Uterus (tissue), 4 donors: ENCODE measurements around the gene SMTNL1. TPM values are rescaled to one million over a fixed set of nuclear protein-coding genes. Genes with fewer than 3 reads are reported as not detected.

Source experiments
- DNase-seq, 2 donors: peaks; one replicate each; pipeline ENCODE4 v3.0.0-alpha.2; 2019 to 2020
- H3K27ac ChIP-seq, 2 donors: fragments of 200-600 bp; sonication (generic); 1 replicate in 1 of 2; 2 replicates in 1 of 2; pipeline ENCODE4 v1.5.1; 2016 to 2018
- H3K27me3 ChIP-seq, 2 donors: fragments of 200-600 bp; sonication (generic); one replicate each; pipeline ENCODE4 v1.5.1; 2018 to 2019; ENCODE audit warnings: control low read depth in 1 of 2
- H3K36me3 ChIP-seq, 2 donors: fragments of 200-600 bp; sonication (generic); one replicate each; pipeline ENCODE4 v1.5.1; 2019; ENCODE audit warnings: control low read depth in 1 of 2
- H3K4me1 ChIP-seq, 2 donors: fragments of 200-600 bp; sonication (generic); one replicate each; pipeline ENCODE4 v1.5.1; 2018 to 2019; ENCODE audit warnings: control low read depth in 1 of 2
- H3K4me3 ChIP-seq, 2 donors: fragments of 200-600 bp; sonication (generic); 1 replicate in 1 of 2; 2 replicates in 1 of 2; pipeline ENCODE4 v1.5.1; 2018 to 2019; ENCODE audit warnings: mild to moderate bottlenecking in 1 of 2
- H3K9me3 ChIP-seq, 2 donors: fragments of 200-600 bp; sonication (generic); one replicate each; pipeline ENCODE4 v1.5.1; 2019; ENCODE audit warnings: control low read depth in 1 of 2
- CTCF ChIP-seq, 4 experiments: fragments of 200-600 bp in 2 of 4; fragments of 450-650 bp in 2 of 4; sonication (generic) in 2 of 4; IDR thresholded peaks; one replicate each; pipeline ENCODE4 v1.5.1; 2016 to 2019; ENCODE audit warnings: antibody characterized with exemption in 4 of 4, mild to moderate bottlenecking in 2 of 4, moderate library complexity in 1 of 4
- POLR2A ChIP-seq, 2 donors: fragments of 450-650 bp; IDR thresholded peaks; one replicate each; pipeline ENCODE4 v1.6.1; 2016; ENCODE audit warnings: antibody characterized with exemption in 2 of 2, mild to moderate bottlenecking in 1 of 2, moderate library complexity in 1 of 2
- intact Hi-C: fragments of 100-400 bp; cut with DNase I; formaldehyde crosslinking; loops from one replicate; pipeline ENCODE4 v1.15.1; 2023; ENCODE audit warnings: low total_unique reads
- total RNA-seq, 4 donors: library from RNA; depleted of rRNA in 3 of 4; stranded (reverse); fragments of >200 nt in 3 of 4; gene quantifications; one replicate each; pipeline versions ENCODE4 v1.1.0 to v1.2.4, GENCODE V29; 2014 to 2023
- donor health status: DM: yes; HTN: yes; CAD: no.

The SMTNL1 gene
- total RNA-seq, 4 donors from 2014 or later: not detected

GRCh38 chr11:57499983-57500461 lies 37.4 kb upstream of the SMTNL1 start:
- H3K27ac ChIP-seq: peak overlapping the region; percentile 79 to 88
- intact Hi-C loops: no loop called here
- peaks cover 0 to 16% of the 10 kb centered on the region in 2 donors for H3K4me1 ChIP-seq
- H3K4me3 ChIP-seq: peak overlapping the region; percentile 10 to 27
- no peaks in the 10 kb centered on the region for H3K9me3 ChIP-seq
- TF ChIP-seq POLR2A (IDR thresholded peaks at IDR 0.05): no peak
- TF ChIP-seq CTCF (IDR thresholded peaks at IDR 0.05): no peak
- DNase-seq: no peak
- no peaks in the 10 kb centered on the region for H3K36me3 ChIP-seq
- no peaks in the 10 kb centered on the region for H3K27me3 ChIP-seq

- H3K4me3 ChIP-seq: no peak overlapping the region
- H3K27ac ChIP-seq: peak overlapping the region; percentile 79 to 88
- no peak for DNase-seq
- H3K27me3 ChIP-seq: no peaks in the 10 kb centered on the region
- no peaks in the 10 kb centered on the region for H3K36me3 ChIP-seq
- TF ChIP-seq POLR2A (IDR thresholded peaks at IDR 0.05) (no peak), CTCF (IDR thresholded peaks at IDR 0.05) (no peak)
- intact Hi-C loops: no loop called here
- no peaks in the 10 kb centered on the region for H3K9me3 ChIP-seq
- peaks cover 0 to 16% of the 10 kb centered on the region in 2 donors for H3K4me1 ChIP-seq
These were observed 36.9 kb upstream of the SMTNL1 start for GRCh38 chr11:57500515-57500914.

GRCh38 chr11:57500926-57501325 lies 36.5 kb upstream of the SMTNL1 start:
- intact Hi-C loops: no loop called here
- peaks cover 0 to 16% of the 10 kb centered on the region in 2 donors for H3K4me1 ChIP-seq
- H3K36me3 ChIP-seq: no peaks in the 10 kb centered on the region
- no peaks in the 10 kb centered on the region for H3K27me3 ChIP-seq
- H3K4me3 ChIP-seq: no peak overlapping the region
- no peak for TF ChIP-seq CTCF (IDR thresholded peaks at IDR 0.05)
- no peak for TF ChIP-seq POLR2A (IDR thresholded peaks at IDR 0.05)
- H3K9me3 ChIP-seq: no peaks in the 10 kb centered on the region
- H3K27ac ChIP-seq: peak overlapping the region; percentile 11 to 79
- DNase-seq: no peak

GRCh38 chr11:57501953-57502352 lies 35.4 kb upstream of the SMTNL1 start:
- H3K36me3 ChIP-seq: no peaks in the 10 kb centered on the region
- H3K27me3 ChIP-seq: no peaks in the 10 kb centered on the region
- H3K27ac ChIP-seq: no peak overlapping the region
- DNase-seq: no peak
- H3K4me3 ChIP-seq: no peak overlapping the region
- peaks cover 0 to 16% of the 10 kb centered on the region in 2 donors for H3K4me1 ChIP-seq
- intact Hi-C loops: no loop called here
- TF ChIP-seq POLR2A (IDR thresholded peaks at IDR 0.05) (no peak), CTCF (IDR thresholded peaks at IDR 0.05) (no peak)
- no peaks in the 10 kb centered on the region for H3K9me3 ChIP-seq

GRCh38 chr11:57502376-57502775 lies 35.0 kb upstream of the SMTNL1 start:
- Histone ChIP-seq H3K4me3 (no peak overlapping the region), H3K27ac (no peak overlapping the region), H3K27me3 (no peaks in the 10 kb centered on the region), H3K36me3 (no peaks in the 10 kb centered on the region), H3K9me3 (no peaks in the 10 kb centered on the region), H3K4me1 (peaks cover 0 to 16% of the 10 kb centered on the region in 2 donors)
- intact Hi-C loops: no loop called here
- TF ChIP-seq CTCF (IDR thresholded peaks at IDR 0.05): no peak
- TF ChIP-seq POLR2A (IDR thresholded peaks at IDR 0.05): no peak
- no peak for DNase-seq
